T-helper 2 cell treated with Interferon-gamma antibody and Interleukin-4, amounts not matched to agents 100 ng/mL and 5 ng/mL, for 36 hours (primary cell): ENCODE measurements around the gene CLEC2D. TPM values are rescaled to one million over a fixed set of nuclear protein-coding genes. Genes with fewer than 3 reads are reported as not detected.
"Not testable (repeated sequence)": the region's sequence is repeated elsewhere in the genome, so short reads cannot be mapped to it uniquely, and the experiment has no call there.

Source experiments
- intact Hi-C: fragments of 100-400 bp; cut with micrococcal nuclease; formaldehyde crosslinking; loops from one replicate; pipeline ENCODE4 v1.15.1; 2023
- total RNA-seq: library from RNA; stranded (reverse); gene quantifications from 2 replicates; pipeline ENCODE4 v1.2.3, GENCODE V29; 2022

CLEC2D gene
- total RNA-seq, 1 donor from 2014 or later = 267 TPM

DNA sequence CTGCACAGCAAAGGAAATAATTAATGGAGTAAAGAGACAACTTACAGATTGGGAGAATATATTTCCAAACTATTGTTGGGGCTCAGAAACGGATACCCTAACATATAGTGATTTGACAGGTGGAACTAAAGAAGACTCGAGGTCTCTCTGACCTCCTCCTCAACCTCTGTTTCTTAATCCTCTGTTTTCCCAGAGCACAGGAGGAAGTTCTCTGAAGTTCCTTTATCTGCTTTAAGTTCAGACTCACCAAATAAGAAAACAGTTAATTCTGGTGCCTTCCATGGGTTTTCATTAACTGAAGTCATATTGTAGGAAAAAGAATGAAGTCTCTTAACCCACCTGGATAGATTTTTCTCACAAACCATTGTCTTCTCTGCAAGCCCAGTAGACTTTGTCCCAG is 29.2 kb downstream of the CLEC2D start:
- intact Hi-C loops = no loop called here

DNA sequence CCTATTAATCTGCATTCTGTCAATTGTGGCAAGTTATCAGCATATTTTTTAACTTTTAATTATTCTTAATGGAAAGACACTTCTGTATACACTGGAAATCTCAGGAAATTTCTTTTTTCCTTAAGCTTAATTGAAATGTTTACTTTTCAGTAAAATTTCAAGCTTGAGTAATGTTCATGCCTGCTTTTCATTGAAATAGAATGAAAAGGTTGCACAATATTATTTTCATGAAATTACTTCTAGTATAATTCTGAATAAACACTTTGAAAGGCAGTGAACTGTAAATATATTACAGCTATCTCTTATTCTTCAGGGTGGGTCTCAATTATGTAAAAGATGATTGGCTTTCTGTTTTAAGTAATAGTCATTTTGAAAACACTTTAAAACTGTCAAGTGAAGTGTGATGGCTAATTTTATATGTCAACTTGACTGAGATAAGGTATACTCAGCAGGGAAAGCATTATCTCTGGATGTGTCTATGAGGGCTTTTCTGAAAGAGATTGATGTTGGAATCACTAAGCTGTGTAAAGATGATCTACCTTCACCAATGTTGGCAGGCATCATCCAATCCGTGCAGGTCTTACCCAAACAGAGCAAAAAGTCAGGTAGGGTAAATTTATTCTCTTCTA is 29.9 kb downstream of the CLEC2D start:
- intact Hi-C loops = no loop called here

DNA sequence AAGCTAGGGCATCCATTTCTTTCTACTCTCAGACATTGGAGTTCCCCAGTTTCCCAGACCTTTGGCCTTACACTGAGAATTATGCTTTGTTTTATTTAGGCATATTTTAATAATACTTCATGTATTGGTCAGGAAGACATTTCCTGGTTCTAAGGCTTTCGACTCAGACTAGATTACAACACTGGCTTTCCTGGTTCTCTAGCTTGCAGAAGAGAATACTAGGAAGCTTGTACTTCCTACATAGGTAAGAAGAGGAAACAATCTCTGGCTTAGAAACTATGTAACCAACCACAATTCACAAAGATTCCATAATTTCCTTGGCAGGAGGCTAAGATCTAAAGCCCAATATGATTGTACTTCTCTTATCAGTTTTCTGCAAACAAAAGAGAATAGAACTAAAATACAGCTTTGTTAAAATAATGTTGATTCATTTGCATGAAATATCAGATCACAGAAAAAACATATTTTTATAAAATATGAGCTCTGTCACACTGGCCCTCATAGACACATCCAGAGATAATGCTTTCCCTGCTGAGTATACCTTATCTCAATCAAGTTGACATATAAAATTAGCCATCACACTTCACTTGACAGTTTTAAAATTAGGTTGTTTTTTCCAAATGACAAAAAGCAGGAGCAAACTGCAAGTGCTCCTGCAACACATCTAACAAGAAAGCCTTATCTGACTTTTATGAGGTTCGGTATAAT is 30.5 kb downstream of the CLEC2D start:
- intact Hi-C loops = loop anchor here (10.0 kb wide), 1 partner anchor 365 kb away; no protein-coding TSS in a partner anchor

DNA sequence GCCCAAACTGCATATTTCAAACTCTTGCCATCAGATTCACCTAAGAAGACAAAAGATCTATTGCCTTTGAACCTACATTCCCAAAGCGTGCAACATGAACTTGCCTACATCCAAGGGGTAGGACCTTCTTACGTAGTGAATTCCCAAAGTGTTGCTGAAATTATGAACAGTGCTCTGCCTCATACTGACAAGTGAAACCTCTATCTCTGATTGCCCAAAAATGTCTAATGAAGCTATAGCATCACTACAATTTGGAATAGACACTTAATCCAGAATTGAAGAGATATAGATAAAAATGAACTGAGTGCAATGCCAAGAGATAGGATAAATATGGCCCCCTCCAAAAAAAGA is 31.1 kb downstream of the CLEC2D start:
- intact Hi-C loops = loop anchor here (10.0 kb wide), 1 partner anchor 366 kb away; no protein-coding TSS in a partner anchor

DNA sequence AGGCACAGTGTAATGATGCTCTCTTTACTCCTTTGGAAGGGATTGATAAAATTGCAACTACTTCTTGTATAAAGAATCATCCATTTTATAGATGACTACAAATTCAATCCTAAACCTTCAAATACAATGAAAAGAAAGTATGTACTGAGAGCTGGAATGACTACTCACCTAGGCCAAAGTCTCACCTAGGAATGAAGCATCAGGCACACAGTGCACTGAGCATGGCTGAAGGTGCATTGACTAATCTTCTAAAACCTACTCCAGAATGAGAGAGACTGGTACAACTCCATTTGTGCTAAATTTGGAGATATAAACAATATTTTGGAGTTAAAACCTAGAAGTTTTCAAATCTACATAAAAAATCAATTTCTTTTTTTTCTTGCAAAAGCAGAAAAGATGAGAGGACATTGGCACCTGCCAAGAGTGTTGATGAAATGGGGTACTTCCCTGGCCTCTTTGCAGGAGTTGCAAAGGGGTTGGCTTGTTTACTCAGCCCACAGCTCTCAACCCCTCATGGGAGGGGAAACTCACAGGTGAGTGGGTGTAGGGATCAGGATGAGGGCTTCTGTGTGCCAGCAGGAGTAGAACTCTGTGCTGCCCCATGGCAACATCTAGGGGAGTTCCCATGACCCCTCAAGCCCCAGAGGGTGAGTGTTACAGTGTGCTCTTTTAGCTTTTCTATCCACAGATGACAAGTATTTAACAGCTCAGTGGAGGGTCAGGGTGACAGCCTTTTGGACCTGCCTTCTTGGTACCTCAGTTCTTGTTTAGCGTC is 32.1 kb downstream of the CLEC2D start:
- intact Hi-C loops = loop anchor here (10.0 kb wide), 1 partner anchor 367 kb away; no protein-coding TSS in a partner anchor

DNA sequence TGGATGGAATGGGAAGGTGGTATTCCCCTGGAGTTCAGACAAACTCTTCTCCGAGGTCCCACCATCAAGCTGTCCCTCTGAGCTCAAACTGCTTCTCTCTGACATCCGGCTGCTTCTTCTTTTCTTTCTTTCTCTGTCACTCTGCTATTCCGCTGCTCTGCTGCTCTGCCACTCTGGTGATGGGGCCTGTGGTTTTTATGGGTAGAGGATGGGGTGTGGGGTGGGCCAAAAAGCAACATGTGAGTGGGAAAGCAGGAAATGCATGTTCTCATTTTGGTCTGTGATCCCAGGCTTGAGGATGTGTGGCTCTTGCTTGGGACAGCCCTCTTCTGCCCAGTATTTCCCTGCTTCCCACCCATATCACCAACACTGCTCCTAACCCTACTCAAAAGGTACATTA is 32.7 kb downstream of the CLEC2D start:
- intact Hi-C loops = loop anchor here (10.0 kb wide), 1 partner anchor 367 kb away; no protein-coding TSS in a partner anchor

DNA sequence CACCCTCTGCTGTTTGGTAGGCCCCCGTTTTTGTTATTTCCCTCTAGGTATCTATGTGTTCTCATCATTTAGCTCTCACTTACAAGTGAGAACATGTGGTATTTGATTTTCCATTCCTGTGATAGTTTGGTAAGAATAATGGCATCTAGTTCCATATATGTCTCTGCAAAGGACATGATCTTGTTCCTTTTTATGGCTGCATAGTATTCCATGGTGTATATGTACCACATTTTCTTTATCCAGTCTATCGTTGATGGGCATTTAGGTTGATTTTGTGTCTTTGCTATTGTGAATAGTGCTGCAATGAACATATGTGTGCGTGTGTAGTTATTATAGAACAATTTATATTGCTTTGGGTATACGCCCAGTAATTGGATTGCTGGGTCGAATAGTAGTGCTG is 35.0 kb downstream of the CLEC2D start:
- intact Hi-C loops = loop anchor here (10.0 kb wide), 1 partner anchor 370 kb away; no protein-coding TSS in a partner anchor

DNA sequence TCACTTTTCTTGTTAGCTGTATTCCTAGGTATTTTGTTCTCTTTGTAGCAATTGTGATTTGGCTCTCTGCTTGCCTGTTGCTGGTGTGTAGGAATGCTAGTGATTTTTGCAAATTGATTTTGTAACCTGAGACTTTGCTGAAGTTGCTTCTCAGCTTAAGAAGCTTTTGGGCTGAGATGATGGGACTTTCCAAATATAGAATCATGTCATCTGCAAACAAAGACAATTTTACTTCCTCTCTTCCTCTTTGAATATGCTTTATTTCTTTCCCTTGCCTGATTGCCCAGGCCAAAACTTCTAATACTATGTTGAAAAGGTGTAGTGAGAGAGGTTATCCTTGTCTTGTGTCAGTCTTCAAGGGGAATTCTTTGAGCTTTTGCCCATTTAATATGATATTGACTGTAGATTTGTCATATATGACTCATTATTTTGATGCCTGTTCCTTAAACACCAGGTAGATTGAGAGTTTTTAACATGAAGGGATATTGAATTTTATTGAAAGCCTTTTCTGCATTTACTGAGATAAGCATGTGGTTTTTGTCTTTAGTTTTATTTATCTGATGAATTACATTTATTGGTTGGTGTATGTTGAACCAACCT is 36.7 kb downstream of the CLEC2D start:
- intact Hi-C loops = loop anchor here (2.0 to 10.0 kb wide), 3 partner anchors 31 to 371 kb away; no protein-coding TSS in a partner anchor

DNA sequence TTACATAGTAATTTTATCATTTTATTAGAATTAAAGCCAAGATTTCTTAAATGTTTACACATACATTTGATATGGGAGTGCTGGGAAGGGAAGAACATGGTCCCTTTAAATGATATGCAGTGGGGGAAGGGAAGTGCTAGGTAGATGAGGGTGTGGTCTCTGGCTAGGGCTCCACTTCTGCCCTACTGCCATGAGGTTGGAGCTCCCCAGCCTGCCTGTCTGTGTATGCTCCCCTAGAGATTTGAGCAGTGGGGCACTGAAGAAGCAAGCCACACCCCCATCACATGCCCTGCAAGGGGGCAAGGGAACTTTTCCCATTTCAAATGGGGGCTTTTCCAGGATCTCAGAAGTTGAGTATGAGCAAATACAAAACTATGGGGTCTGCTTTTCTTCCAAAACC is 37.8 kb downstream of the CLEC2D start:
- intact Hi-C loops = loop anchor here (2.0 to 10.0 kb wide), 3 partner anchors 33 to 373 kb away; no protein-coding TSS in a partner anchor

DNA sequence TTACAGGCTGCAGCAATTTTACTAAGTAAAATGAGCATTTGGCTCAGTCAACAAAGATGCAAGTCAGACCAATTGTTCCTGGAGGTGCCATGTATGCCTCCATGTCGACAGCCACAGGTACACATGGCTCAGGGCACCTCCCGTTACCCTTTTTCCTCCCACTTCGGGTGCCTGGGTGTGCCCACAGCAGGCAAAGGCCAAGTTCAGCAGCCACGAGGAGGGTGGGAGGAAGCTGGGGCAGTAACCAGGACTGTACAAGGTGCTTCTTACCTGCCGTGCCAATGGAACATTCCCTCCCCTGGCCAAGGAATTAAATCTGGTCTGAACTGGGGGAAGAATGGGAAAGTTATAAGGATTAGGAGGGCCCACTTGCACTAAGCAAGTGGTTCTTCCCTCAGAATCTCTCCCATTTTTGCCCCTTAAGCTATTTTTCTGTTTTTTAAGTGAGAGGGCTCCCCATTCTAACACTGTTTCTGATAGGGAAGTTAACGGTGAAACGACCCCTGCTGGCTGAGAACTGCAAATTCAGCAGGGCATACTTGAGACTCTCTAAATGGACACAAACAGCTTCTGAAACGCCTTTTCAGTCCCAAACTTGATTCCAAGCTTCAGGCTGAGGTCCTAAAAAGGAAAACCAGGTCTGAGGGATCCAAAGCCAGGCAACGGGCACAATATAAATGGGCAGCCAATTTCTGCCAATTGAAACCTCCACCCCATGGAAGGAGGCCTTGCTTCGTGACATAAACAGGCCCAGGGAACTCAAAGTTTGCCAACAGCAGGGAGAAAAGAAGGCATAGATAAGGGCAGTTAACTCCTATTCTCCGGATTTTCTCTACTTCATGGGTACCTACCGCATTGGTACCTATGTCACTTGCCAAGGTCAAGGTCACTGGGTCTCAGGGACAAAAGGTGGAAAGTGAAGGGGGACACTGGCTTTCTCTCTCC is 38.6 kb downstream of the CLEC2D start:
- intact Hi-C loops = loop anchor here (1.0 to 10.0 kb wide), 5 partner anchors 33 to 373 kb away; no protein-coding TSS in a partner anchor

DNA sequence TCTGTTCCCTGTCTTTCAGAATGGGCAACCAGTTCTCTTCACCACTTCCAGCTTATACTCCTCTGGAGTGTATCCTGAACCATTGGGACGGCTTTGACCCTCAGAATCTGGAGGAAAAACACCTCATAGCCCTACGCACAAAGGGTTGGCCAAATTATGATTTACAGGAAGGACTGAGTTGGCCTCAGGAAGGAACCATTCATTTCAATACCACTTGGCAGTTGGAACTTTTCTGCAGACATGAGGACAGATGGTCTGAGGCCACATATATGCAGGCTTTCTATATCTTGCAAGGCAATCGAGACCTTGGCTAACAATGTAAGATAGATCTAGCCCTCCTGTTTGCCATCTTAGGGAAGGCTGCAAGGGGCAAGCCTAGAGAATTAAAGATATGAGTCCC is 39.3 kb downstream of the CLEC2D start:
- intact Hi-C loops = loop anchor here (1.0 to 10.0 kb wide), 4 partner anchors 33 to 374 kb away; no protein-coding TSS in a partner anchor

DNA sequence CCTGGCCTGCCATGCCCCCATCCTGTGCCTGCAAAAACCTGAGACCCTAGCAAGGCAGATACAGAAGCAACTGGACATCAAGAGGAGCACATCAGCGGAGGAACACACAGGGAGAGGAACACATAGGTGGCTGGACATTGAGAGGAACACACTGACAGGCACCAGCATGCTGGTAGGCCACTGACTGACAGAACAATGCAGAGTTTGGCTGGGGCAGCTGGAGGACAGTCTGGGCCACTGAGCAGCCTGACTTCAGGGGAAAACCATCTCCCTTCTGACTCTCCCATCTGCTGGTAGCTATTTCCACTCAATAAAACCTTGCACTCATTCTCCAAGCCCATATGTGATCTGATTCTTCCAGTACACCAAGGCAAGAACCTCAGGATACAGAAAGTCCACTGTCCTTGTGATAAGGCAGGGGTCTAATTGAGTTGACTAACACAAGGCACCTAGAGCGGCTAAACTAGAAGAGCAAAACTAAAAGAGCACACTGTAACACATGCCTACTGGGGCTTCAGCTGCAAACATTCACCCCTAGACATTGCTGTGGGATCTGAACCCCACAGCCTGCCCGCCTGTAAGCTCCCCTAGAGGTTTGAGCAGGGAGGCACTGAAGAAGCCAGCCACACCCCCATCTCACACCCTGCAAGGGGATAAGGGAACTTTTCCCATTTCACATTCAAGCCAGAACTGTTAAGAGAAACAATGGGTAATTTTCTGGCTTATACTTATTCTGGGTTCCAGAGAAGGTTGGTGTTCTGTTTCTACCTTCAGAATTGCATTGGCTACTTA is 41.3 kb downstream of the CLEC2D start:
- intact Hi-C loops = no loop called here

DNA sequence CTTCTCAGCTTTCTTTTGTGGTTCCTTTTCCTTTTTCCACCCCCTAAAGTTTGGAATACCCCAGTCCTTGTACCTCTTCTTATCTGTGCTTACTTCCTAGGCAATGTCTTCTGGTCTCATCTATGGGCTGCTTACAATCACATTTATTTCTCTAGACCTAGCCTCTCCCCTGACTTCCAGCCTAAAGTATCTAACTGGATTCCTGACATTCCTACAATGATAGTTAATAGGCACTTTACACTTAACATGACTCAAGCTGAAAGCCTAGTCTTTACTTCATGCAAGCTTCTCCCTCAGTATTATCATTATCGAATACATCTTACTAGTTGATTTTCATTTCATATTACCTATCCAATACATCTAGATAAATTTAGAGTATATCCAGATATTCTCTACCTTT is 42.2 kb downstream of the CLEC2D start:
- intact Hi-C loops = no loop called here

DNA sequence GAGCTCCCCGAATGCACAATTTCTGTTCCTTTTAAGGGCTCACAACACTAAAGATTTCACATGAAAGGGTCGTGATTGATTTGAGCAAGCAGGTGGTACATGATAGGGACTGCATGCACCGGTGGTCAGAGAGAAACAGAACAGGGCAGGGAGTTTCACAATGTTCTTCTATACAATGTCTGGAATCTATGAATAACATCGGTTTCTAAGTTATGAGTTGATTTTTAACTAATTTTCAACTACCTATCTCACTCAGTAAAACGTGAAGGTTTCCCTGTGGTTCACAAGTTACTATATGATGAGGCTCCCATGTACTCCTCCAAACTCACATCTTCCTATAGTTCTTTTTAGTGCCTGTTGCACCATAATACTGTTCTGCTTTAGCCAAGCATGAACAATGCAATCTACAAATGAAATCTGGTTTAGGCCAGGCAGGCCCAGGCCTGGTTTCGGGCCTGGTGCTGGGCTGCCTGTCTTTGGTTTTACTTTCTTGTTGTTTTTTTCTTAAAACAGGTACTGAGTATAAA is 43.6 kb downstream of the CLEC2D start:
- intact Hi-C loops = not testable (repeated sequence)

DNA sequence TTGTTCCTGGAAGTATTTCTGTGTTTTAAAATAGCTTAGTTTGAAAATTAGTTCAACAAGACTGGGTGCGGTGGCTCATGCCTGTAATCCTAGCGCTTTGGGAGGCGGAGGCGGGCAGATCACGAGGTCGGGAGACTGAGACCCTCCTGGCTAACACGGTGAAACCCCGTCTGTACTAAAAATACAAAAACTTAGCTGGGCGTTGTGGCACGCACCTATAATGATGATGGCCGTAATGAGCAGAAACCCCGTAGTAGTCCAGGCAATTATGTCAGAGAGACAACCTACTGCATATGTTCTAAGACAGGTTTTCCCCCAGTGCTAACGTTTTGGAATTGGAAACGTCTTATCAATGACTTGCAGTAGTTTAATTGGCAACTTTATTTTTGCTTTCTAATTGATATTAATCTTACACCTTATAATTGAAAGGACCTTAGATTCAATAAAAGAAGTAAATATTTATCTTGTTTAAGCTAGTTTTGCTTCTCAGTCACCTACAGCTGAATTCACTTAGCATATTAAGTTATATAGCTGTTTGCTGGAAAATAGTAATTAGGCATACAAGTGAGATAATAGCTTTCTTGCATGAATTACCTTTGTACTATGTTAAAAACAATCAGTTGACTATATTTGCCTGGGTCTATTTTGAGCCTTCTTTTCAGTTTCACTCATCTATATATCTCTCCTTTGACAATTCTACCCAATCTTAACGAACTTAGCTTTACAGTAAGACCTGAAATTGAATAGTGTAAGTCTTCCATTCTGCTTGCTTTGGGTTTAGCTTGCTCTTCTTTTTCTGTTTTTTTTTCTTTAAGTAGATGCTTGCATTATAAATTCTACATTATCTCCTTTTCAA is 47.8 kb downstream of the CLEC2D start:
- intact Hi-C loops = no loop called here

DNA sequence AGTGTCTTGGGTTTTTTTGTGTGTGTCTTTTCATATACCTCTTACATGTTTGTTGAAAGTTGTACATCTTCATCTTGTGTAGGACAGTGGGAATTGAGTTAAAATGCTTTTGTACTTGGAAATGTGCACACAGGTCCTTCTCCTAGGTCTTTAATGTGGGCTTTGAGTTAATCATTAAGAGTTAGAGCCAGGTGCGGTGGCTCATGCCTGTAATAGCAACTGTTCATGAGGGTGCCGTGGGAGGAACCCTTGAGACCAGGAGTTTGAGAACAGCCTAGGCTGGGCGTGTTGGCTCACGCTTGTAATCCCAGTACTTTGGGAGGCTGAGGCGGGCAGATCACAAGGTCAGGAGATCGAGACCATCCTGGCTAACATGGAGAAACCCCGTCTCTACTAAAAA is 49.5 kb downstream of the CLEC2D start:
- intact Hi-C loops = no loop called here

DNA sequence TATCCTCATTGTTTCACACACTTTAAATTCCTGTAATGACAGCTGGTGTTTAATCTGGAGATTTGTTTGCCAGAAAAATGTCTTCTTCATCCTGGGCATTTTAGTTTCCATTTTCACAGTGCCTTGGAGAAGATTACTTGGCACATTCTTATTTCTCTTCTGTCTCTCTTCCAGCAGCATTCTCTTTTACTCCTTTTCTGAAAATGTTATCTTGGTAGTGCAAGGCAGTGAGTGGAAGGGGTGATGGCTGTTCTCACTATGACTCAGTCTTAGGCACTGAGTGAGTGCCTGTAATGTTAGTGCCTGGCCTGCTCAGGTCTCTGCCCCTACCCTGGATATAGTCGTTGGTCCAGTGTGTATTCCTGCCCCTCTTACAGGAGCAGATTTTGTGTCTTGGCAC is 50.3 kb downstream of the CLEC2D start:
- intact Hi-C loops = no loop called here

DNA sequence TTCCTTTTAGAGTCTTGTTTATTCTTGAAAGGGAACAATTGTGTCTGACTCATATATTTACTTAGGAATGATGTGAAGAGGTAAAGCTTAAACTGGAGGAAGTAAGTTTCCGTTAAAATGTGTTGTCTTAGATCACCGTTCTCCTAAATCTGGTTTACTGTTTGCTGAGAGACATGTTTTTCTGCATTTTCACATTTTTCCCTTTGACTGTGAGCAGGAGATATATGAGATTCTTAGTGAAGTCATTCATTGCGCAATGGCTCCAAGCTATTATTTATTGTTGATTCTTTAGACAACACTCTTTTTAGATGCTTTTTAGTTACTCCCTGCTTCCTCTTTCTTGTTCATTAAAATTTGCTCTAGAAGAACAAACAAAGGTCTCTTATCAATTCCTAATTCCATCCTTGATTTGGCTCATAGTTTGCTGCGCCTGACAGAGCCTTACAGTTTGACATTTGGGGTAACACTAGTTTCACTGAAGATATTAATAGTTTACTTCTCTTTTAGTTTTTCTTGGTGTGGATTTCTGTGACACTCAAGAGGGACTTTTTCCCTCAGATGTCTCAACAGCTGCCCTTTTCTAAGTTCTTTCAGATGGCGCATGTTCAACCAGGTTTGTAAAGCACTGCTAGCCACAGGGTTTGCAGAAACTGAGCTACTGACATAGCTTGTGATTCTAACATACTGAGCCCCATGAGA is 52.0 kb downstream of the CLEC2D start:
- intact Hi-C loops = no loop called here
